SK-N-SH treated with all-trans-retinoic acid at 6 μM for 48 hours (cell line): ENCODE measurements around the gene SREBF1.

Experiments
- ATAC-seq: fragments of 200-7000 bp; cut with Tn5 transposase; 3 replicates; pipeline ENCODE4 v1.9.1; 2020; ENCODE audit warnings: mild to moderate bottlenecking, moderate library complexity
- ARNTL ChIP-seq: fragments of 450-650 bp; formaldehyde crosslinking; IDR thresholded peaks from 2 replicates; pipeline ENCODE4 v1.5.0; 2020; ENCODE audit warnings: low read depth, mild to moderate bottlenecking, moderate library complexity, borderline replicate concordance
- BACH2 ChIP-seq: fragments of 250-450 bp; sonication (Bioruptor Pico); IDR thresholded peaks from 2 replicates; pipeline ENCODE4 v1.9.0; 2021; ENCODE audit warnings: mild to moderate bottlenecking, borderline replicate concordance
- CSDC2 ChIP-seq: fragments of 250-450 bp; sonication (Bioruptor Pico); IDR thresholded peaks from 2 replicates; pipeline ENCODE4 v1.5.0; 2020; ENCODE audit warnings: mild to moderate bottlenecking, moderate library complexity
- ESRRG ChIP-seq: fragments of 250-450 bp; sonication (Bioruptor Pico); IDR thresholded peaks from 2 replicates; pipeline ENCODE4 v1.6.1; 2021; ENCODE audit warnings: mild to moderate bottlenecking
- GLIS3 ChIP-seq: fragments of 250-450 bp; sonication (Bioruptor Pico); IDR thresholded peaks from 2 replicates; pipeline ENCODE4 v1.5.0; 2020; ENCODE audit warnings: mild to moderate bottlenecking, moderate library complexity
- ISL1 ChIP-seq: fragments of 250-450 bp; sonication (Bioruptor Pico); IDR thresholded peaks from 2 replicates; pipeline ENCODE4 v2.1.2; 2022; ENCODE audit warnings: mild to moderate bottlenecking, moderate library complexity
- OSR1 ChIP-seq: fragments of 250-450 bp; sonication (Bioruptor Pico); IDR thresholded peaks from 2 replicates; pipeline ENCODE4 v1.8.0; 2022; ENCODE audit warnings: moderate library complexity, mild to moderate bottlenecking, inconsistent platforms
- PPARA ChIP-seq: fragments of 250-450 bp; sonication (Bioruptor Pico); IDR thresholded peaks from 2 replicates; pipeline ENCODE4 v1.5.0; 2020; ENCODE audit warnings: mild to moderate bottlenecking, borderline replicate concordance
- RARB ChIP-seq: fragments of 250-450 bp; sonication (Bioruptor Pico); IDR thresholded peaks from 2 replicates; pipeline ENCODE4 v1.8.0; 2021; ENCODE audit warnings: mild to moderate bottlenecking, moderate library complexity
- SNAI2 ChIP-seq: fragments of 250-450 bp; sonication (Bioruptor Pico); IDR thresholded peaks from 2 replicates; pipeline ENCODE4 v1.5.0; 2020; ENCODE audit warnings: mild to moderate bottlenecking, moderate library complexity
- ZC3H10 ChIP-seq: fragments of 250-450 bp; sonication (Bioruptor Pico); IDR thresholded peaks from 2 replicates; pipeline ENCODE4 v1.5.1; 2021; ENCODE audit warnings: mild to moderate bottlenecking, moderate library complexity
- ZFP3 ChIP-seq: fragments of 250-450 bp; sonication (Bioruptor Pico); IDR thresholded peaks from 2 replicates; pipeline ENCODE4 v1.5.0; 2020; ENCODE audit warnings: mild to moderate bottlenecking, moderate library complexity
- ZFP30 ChIP-seq: fragments of 450-650 bp; formaldehyde crosslinking; IDR thresholded peaks from 2 replicates; pipeline ENCODE4 v1.5.0; 2022; ENCODE audit warnings: mild to moderate bottlenecking, moderate library complexity
- ZNF565 ChIP-seq: fragments of 450-650 bp; formaldehyde crosslinking; conservative IDR thresholded peaks from 2 replicates; pipeline ENCODE4 v1.5.0; 2020; ENCODE audit warnings: low read depth, mild to moderate bottlenecking, moderate library complexity
- ZNF70 ChIP-seq: fragments of 450-650 bp; formaldehyde crosslinking; IDR thresholded peaks from 2 replicates; pipeline ENCODE4 v1.5.0; 2020; ENCODE audit warnings: mild to moderate bottlenecking, moderate library complexity
- ZNF8 ChIP-seq: fragments of 450-650 bp; formaldehyde crosslinking; IDR thresholded peaks from 2 replicates; pipeline ENCODE4 v1.5.0; 2020; ENCODE audit warnings: mild to moderate bottlenecking, moderate library complexity
- TF ChIP-seq, protein P1 (sequence below): fragments of 250-450 bp; sonication (Bioruptor Pico); IDR thresholded peaks from 2 replicates; pipeline ENCODE4 v1.8.0; 2020; ENCODE audit warnings: mild to moderate bottlenecking, moderate library complexity, borderline replicate concordance
- TF ChIP-seq, protein P2 (sequence below): fragments of 250-450 bp; sonication (Bioruptor Pico); IDR thresholded peaks from 2 replicates; pipeline ENCODE4 v1.5.1; 2020; ENCODE audit warnings: low read depth, mild to moderate bottlenecking, moderate library complexity
- TF ChIP-seq, protein P3 (sequence below): fragments of 250-450 bp; sonication (Bioruptor Pico); IDR thresholded peaks from 2 replicates; pipeline ENCODE4 v1.8.0; 2021; ENCODE audit warnings: low read depth, mild to moderate bottlenecking, moderate library complexity, borderline replicate concordance
- TF ChIP-seq, protein P4 (sequence below): fragments of 250-450 bp; sonication (Bioruptor Pico); IDR thresholded peaks from 2 replicates; pipeline ENCODE4 v1.5.1; 2021; ENCODE audit warnings: mild to moderate bottlenecking, moderate library complexity

The SREBF1 gene

DNA sequence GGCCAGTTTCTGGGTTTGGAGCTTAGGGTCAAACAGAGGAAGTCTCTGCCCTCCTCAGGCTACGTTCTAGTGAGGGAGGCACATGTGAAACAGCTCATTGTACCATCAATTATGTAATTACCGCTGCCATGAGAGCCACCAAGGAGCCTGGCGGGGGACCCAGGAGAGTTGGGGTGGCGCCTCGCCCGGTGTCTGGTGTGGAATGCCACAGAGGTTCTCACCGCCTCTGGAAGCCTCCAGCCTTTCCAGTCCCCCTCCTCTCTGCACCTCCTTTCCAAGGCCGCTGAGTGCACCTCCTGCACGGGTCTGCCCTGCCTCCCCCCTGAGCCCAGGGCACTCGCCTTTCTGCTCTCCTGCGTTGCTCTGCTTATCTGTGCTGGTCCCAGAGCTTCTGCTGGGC, 51.4 kb downstream of the SREBF1 start:
- TF ChIP-seq ZNF8 (CRISPR knock-in tag) (no peak), SNAI2 (CRISPR knock-in tag) (no peak), ISL1 (no peak), ZFP30 (CRISPR knock-in tag) (no peak)
- TF ChIP-seq, protein P1, sequence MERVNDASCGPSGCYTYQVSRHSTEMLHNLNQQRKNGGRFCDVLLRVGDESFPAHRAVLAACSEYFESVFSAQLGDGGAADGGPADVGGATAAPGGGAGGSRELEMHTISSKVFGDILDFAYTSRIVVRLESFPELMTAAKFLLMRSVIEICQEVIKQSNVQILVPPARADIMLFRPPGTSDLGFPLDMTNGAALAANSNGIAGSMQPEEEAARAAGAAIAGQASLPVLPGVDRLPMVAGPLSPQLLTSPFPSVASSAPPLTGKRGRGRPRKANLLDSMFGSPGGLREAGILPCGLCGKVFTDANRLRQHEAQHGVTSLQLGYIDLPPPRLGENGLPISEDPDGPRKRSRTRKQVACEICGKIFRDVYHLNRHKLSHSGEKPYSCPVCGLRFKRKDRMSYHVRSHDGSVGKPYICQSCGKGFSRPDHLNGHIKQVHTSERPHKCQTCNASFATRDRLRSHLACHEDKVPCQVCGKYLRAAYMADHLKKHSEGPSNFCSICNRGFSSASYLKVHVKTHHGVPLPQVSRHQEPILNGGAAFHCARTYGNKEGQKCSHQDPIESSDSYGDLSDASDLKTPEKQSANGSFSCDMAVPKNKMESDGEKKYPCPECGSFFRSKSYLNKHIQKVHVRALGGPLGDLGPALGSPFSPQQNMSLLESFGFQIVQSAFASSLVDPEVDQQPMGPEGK (CRISPR knock-in tag): no peak
- TF ChIP-seq, all 23 proteins: peak for 0
- no peak for ATAC-seq

DNA sequence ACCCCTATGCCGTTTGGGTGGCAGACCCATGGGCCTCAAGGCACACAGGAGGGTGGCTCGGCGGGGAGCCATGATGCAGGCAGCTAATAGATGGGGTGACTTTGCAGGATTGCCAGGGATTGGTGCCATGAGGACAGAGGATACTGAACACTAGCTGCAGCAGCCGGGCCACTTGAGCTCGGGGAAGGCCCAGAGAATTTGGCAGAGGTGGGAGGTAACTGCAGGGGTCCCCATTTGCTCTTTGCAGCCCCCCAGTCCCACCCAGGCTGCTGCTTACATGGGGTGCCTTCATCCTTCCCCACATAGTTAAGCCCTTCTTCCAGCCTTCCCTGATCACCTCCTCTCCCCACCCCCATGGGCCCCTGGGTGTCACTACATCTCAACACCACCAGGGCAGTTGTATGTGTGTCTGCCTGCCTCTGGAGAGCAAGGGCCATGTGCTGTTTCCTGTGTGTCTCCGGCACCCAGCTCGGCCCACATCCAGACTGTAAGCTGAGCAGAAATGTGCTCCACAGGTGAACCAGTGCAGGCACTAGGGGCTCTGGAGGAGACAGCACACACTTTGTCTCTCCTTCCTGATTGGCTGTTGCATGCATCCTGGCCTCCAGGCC, 52.0 kb downstream of the SREBF1 start:
- TF ChIP-seq ZFP3 (CRISPR knock-in tag): no peak
- no peak for TF ChIP-seq GLIS3 (CRISPR knock-in tag)
- TF ChIP-seq CSDC2 (CRISPR knock-in tag): no peak
- TF ChIP-seq BACH2 (CRISPR knock-in tag): no peak
- TF ChIP-seq, protein P1 (CRISPR knock-in tag): no peak
- no peak for TF ChIP-seq ZFP30 (CRISPR knock-in tag)
- no peak for TF ChIP-seq ESRRG
- TF ChIP-seq OSR1 (CRISPR knock-in tag): no peak
- TF ChIP-seq, protein P2, sequence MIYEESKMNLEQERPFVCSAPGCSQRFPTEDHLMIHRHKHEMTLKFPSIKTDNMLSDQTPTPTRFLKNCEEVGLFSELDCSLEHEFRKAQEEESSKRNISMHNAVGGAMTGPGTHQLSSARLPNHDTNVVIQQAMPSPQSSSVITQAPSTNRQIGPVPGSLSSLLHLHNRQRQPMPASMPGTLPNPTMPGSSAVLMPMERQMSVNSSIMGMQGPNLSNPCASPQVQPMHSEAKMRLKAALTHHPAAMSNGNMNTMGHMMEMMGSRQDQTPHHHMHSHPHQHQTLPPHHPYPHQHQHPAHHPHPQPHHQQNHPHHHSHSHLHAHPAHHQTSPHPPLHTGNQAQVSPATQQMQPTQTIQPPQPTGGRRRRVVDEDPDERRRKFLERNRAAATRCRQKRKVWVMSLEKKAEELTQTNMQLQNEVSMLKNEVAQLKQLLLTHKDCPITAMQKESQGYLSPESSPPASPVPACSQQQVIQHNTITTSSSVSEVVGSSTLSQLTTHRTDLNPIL (CRISPR knock-in tag): no peak
- TF ChIP-seq ZNF70 (CRISPR knock-in tag): no peak
- TF ChIP-seq, protein P3, sequence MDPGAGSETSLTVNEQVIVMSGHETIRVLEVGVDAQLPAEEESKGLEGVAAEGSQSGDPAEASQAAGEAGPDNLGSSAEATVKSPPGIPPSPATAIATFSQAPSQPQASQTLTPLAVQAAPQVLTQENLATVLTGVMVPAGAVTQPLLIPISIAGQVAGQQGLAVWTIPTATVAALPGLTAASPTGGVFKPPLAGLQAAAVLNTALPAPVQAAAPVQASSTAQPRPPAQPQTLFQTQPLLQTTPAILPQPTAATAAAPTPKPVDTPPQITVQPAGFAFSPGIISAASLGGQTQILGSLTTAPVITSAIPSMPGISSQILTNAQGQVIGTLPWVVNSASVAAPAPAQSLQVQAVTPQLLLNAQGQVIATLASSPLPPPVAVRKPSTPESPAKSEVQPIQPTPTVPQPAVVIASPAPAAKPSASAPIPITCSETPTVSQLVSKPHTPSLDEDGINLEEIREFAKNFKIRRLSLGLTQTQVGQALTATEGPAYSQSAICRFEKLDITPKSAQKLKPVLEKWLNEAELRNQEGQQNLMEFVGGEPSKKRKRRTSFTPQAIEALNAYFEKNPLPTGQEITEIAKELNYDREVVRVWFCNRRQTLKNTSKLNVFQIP (CRISPR knock-in tag): no peak
- no peak for TF ChIP-seq ZNF8 (CRISPR knock-in tag)
- no peak for TF ChIP-seq ARNTL (CRISPR knock-in tag)
- TF ChIP-seq SNAI2 (CRISPR knock-in tag): no peak
- no peak for TF ChIP-seq ZC3H10
- TF ChIP-seq RARB (CRISPR knock-in tag): no peak
- TF ChIP-seq ZNF565 (CRISPR knock-in tag): no peak
- no peak for TF ChIP-seq PPARA
- peak; percentile 3; the same call in 1 of the 3 replicates for ATAC-seq

DNA sequence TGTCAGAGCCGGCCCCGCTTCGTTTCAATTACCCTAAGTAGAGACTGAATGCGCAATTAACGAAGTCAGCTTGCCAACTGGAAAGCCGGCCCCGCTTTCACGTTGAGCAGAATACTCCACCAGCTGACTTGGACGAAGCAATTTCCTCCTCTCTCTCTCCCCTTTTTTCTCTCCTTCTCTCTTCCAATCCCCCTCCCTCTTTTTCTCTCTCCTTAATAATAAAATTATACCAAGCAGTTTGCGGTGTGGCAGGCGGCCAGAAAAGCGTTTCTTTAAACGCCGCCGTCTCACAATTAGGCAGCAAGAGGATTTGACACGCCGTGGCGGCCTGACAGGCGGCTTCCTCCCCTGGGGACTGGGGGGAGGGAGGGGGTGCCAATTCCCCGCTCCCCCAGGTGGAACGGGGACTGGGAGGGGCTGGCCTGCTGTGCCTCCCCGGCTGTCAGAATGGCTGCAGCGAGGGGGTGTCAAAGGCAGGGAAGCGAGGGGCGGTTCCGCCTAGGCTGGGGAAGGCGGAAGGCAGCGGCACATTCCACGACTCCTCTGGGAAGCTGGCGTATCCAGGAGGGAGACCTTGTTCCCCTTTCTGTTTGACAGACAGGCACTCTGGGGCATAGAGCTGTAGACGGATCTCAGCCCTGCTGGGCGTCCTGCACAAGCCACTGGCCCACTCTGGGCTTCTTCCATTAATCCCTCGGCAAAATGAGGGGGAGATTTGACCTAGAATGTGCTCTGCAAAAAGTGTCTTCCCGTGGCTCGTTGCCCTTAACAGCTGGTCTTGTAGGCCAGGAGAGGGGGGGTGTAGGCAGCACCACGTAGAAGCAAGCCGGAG, 52.7 kb downstream of the SREBF1 start:
- no peak for TF ChIP-seq ZNF565 (CRISPR knock-in tag)
- TF ChIP-seq ZFP3 (CRISPR knock-in tag): no peak
- TF ChIP-seq SNAI2 (CRISPR knock-in tag): no peak
- TF ChIP-seq, protein P2 (CRISPR knock-in tag): no peak
- no peak for TF ChIP-seq CSDC2 (CRISPR knock-in tag)
- TF ChIP-seq ISL1: no peak
- TF ChIP-seq ZC3H10: no peak
- TF ChIP-seq ZNF8 (CRISPR knock-in tag): no peak
- no peak for TF ChIP-seq OSR1 (CRISPR knock-in tag)
- no peak for TF ChIP-seq ZNF70 (CRISPR knock-in tag)
- TF ChIP-seq ESRRG: no peak
- TF ChIP-seq, protein P4, sequence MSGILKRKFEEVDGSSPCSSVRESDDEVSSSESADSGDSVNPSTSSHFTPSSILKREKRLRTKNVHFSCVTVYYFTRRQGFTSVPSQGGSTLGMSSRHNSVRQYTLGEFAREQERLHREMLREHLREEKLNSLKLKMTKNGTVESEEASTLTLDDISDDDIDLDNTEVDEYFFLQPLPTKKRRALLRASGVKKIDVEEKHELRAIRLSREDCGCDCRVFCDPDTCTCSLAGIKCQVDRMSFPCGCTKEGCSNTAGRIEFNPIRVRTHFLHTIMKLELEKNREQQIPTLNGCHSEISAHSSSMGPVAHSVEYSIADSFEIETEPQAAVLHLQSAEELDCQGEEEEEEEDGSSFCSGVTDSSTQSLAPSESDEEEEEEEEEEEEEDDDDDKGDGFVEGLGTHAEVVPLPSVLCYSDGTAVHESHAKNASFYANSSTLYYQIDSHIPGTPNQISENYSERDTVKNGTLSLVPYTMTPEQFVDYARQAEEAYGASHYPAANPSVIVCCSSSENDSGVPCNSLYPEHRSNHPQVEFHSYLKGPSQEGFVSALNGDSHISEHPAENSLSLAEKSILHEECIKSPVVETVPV (CRISPR knock-in tag): no peak
- no peak for ATAC-seq
